BE2C (cell line): ENCODE data around the gene LEPROT.

Experiments used
- DNase-seq: peaks from one replicate; pipeline ENCODE4 v3.0.0-alpha.2; 2020
- H3K27me3 ChIP-seq: fragments of 250-450 bp; sonication (Bioruptor Pico); 2 replicates; pipeline ENCODE4 v1.5.1; 2020; ENCODE audit warnings: mild to moderate bottlenecking
- H3K36me3 ChIP-seq: fragments of 250-450 bp; sonication (Bioruptor Pico); 2 replicates; pipeline ENCODE4 v1.5.1; 2020; ENCODE audit warnings: mild to moderate bottlenecking
- H3K4me1 ChIP-seq: fragments of 250-450 bp; sonication (Bioruptor Pico); 2 replicates; pipeline ENCODE4 v1.5.1; 2020
- H3K4me3 ChIP-seq: 2 replicates; pipeline ENCODE4 v1.5.1; 2011; ENCODE audit warnings: low read depth, low read length
- H3K9me3 ChIP-seq: fragments of 250-450 bp; sonication (Bioruptor Pico); 2 replicates; pipeline ENCODE4 v1.5.1; 2020
- TF ChIP-seq, protein P1 (sequence below): IDR thresholded peaks from 2 replicates; pipeline ENCODE4 v1.5.1; 2012; ENCODE audit warnings: mild to moderate bottlenecking, low read depth, low read length

The LEPROT gene

GRCh38 chr1:65395887-65396612 lies 24.4 kb upstream of the LEPROT start:
- Histone ChIP-seq H3K27me3 (no peaks in the 10 kb centered on the region), H3K9me3 (no peaks in the 10 kb centered on the region), H3K4me3 (no peak overlapping the region), H3K4me1 (no peaks in the 10 kb centered on the region), H3K36me3 (peaks cover 8% of the 10 kb centered on the region; the same call in 1 of the 2 replicates)
- DNase-seq: no peak
- TF ChIP-seq, protein P1, sequence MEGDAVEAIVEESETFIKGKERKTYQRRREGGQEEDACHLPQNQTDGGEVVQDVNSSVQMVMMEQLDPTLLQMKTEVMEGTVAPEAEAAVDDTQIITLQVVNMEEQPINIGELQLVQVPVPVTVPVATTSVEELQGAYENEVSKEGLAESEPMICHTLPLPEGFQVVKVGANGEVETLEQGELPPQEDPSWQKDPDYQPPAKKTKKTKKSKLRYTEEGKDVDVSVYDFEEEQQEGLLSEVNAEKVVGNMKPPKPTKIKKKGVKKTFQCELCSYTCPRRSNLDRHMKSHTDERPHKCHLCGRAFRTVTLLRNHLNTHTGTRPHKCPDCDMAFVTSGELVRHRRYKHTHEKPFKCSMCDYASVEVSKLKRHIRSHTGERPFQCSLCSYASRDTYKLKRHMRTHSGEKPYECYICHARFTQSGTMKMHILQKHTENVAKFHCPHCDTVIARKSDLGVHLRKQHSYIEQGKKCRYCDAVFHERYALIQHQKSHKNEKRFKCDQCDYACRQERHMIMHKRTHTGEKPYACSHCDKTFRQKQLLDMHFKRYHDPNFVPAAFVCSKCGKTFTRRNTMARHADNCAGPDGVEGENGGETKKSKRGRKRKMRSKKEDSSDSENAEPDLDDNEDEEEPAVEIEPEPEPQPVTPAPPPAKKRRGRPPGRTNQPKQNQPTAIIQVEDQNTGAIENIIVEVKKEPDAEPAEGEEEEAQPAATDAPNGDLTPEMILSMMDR: no peak

DNA sequence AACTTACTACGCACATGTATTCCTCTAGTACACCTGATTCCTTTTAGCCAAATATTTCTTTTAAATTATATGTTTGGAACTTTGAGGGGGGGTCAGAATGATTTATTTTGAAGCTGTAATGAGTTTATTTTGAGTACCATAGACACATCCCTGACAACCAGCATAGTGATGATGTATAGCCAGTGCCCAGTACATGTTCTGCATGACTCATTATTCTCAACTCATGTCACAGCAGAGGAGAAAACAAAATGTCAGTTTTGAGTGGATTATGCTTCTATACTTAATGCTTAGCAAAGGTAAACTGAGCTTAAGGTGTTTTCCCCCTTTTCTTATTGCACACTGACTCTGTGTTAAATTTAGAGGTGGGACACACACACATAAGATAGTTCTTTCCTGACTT lies 22.4 kb upstream of the LEPROT start:
- H3K27me3 ChIP-seq: no peaks in the 10 kb centered on the region
- TF ChIP-seq, protein P1: no peak
- H3K9me3 ChIP-seq: no peaks in the 10 kb centered on the region
- no peaks in the 10 kb centered on the region for H3K4me1 ChIP-seq
- no peak overlapping the region for H3K4me3 ChIP-seq
- H3K36me3 ChIP-seq: peaks cover 6% of the 10 kb centered on the region; the same call in 1 of the 2 replicates
- no peak for DNase-seq

DNA sequence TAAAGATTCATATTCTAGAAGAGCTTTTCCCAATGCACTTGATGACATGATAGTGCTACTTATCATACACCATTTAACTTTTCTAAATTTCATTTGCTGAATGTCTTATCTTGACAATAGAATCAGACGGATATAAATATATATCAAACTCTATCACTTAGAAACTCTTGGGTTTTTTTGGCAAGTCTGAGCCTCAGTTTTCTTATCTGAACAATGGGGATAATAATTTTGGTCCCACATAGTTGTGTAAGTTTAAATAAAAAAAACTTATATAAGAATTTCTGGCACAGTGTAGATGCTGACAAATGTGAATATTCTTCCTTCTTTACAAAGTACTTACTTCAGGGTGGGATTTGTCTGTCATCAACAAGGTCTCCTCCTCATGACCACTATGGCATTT lies 21.5 kb upstream of the LEPROT start:
- H3K36me3 ChIP-seq: peaks cover 6% of the 10 kb centered on the region; the same call in 1 of the 2 replicates
- H3K4me1 ChIP-seq: no peaks in the 10 kb centered on the region
- H3K27me3 ChIP-seq: no peaks in the 10 kb centered on the region
- TF ChIP-seq, protein P1: no peak
- no peaks in the 10 kb centered on the region for H3K9me3 ChIP-seq
- H3K4me3 ChIP-seq: no peak overlapping the region
- no peak for DNase-seq

- H3K4me3 ChIP-seq: no peak overlapping the region
- H3K27me3 ChIP-seq: no peaks in the 10 kb centered on the region
- no peak for DNase-seq
- no peaks in the 10 kb centered on the region; the same call in 1 of the 2 replicates for H3K36me3 ChIP-seq
- H3K4me1 ChIP-seq: no peaks in the 10 kb centered on the region
- no peaks in the 10 kb centered on the region for H3K9me3 ChIP-seq
- TF ChIP-seq, protein P1: no peak
These were observed 18.9 kb upstream of the LEPROT start for GRCh38 chr1:65401612-65402011.

DNA sequence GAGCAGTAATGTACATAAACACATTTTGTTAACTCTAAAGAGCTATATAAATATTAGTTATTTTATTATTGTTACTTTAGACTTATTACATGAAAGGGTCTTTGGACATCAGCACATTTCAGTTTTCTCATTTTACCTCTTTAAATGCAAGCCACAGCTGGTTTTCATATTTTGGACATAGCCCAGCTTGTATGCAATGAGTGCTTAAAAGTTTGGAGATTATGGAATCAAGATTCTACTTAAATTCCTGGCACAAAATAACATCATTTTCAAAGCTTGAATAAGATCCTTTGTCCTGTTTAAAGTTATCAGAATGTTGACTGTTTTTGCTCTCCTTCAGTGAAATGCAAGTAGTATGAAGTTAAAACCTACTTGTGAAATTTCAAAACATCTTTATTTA lies 15.5 kb upstream of the LEPROT start:
- H3K4me3 ChIP-seq: no peak overlapping the region
- no peak for DNase-seq
- TF ChIP-seq, protein P1: no peak
- no peaks in the 10 kb centered on the region for H3K9me3 ChIP-seq
- H3K27me3 ChIP-seq: no peaks in the 10 kb centered on the region
- H3K4me1 ChIP-seq: no peaks in the 10 kb centered on the region
- H3K36me3 ChIP-seq: peaks cover 3% of the 10 kb centered on the region

GRCh38 chr1:65407877-65408276 lies 12.6 kb upstream of the LEPROT start:
- Histone ChIP-seq H3K4me3 (no peak overlapping the region), H3K9me3 (no peaks in the 10 kb centered on the region), H3K4me1 (no peaks in the 10 kb centered on the region), H3K27me3 (no peaks in the 10 kb centered on the region), H3K36me3 (peaks cover 3% of the 10 kb centered on the region)
- no peak for DNase-seq
- TF ChIP-seq, protein P1: no peak
